HG03354 (cell line): ENCODE results near the gene ZNF675.
"Not testable (repeated sequence)": the region's sequence is repeated elsewhere in the genome, so short reads cannot be mapped to it uniquely, and the experiment has no call there.

Source experiments
- ATAC-seq: cut with Tn5 transposase; IDR thresholded peaks from one replicate; pipeline ENCODE4 v1.9.1; 2021; ENCODE audit warnings: mild to moderate bottlenecking; ENCODE audit not compliant: unreplicated experiment, poor library complexity, severe bottlenecking

Gene ZNF675

GRCh38 chr19:23686621-23687423, at the start of gene ZNF675:
ZNF675 (minus strand) TSS chr19:23687212; CDS start chr19:23687033, 179 bp downstream.
- ATAC-seq: peak; percentile 98

GRCh38 chr19:23730729-23731465, 43.9 kb upstream of the ZNF675 start:
- ATAC-seq: not testable (repeated sequence)

- not testable (repeated sequence) for ATAC-seq
Measured at GRCh38 chr19:23724161-23724560, 37.1 kb upstream of the ZNF675 start.

- ATAC-seq: no peak
Measured at GRCh38 chr19:23718802-23719201, 31.8 kb upstream of the ZNF675 start.

DNA sequence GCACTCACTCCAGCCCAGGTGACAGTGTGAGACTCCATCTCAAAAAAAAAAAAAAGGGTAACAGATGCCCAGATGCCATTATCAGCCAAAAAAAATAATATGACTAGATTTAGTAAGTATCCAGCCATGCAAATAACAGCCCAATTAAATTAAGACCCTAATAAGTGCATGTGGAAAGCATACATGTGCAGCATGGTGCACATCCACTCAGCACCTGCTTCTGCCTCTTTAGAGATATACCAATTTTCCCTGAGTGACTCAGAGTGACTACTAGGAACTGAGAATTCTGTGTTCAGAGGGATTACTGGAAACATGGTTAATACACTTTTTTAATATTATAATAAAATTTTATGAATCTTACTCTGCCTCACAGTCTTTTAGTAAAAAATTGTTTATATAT, 29.8 kb upstream of the ZNF675 start:
- ATAC-seq: no peak

DNA sequence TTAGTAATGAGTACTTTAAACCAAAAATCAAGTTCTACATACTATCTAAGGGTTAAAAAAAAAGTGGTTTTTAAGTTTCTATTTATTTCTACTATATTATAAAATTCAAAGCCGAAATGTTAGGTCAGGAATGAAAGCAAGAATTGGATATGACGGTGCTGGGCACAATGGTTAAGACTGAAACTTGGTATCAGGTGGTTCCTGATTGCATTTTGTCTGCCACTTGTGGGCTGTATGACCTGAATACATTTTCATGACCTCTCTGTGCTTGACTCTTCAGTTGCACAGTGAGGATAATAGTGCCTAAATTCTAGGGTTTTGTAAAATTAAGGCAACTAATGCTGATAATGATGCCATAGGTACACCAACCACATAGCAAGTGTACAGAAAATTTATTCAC, 22.3 kb upstream of the ZNF675 start:
- no peak for ATAC-seq

DNA sequence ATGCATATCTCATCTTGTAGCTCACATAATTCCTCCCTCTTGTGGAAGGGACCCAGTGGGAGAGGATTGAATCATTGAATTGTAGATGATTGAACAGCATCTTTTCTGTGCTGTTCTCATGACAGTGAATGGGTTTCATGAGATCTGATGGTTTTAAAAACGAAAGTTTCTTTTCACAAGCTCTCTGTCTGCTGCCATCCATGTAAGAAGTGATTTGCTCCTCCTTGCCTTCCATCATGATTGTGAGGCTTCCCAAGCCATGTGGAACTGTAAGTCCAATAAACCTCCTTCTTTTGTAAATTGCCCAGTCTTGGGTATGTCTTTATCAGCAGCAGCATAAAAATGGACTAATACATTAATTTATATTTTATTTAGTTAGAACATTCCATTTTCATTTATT, 19.6 kb upstream of the ZNF675 start:
- no peak for ATAC-seq

- ATAC-seq: no peak
Measured at GRCh38 chr19:23699521-23699860, 12.5 kb upstream of the ZNF675 start.

DNA sequence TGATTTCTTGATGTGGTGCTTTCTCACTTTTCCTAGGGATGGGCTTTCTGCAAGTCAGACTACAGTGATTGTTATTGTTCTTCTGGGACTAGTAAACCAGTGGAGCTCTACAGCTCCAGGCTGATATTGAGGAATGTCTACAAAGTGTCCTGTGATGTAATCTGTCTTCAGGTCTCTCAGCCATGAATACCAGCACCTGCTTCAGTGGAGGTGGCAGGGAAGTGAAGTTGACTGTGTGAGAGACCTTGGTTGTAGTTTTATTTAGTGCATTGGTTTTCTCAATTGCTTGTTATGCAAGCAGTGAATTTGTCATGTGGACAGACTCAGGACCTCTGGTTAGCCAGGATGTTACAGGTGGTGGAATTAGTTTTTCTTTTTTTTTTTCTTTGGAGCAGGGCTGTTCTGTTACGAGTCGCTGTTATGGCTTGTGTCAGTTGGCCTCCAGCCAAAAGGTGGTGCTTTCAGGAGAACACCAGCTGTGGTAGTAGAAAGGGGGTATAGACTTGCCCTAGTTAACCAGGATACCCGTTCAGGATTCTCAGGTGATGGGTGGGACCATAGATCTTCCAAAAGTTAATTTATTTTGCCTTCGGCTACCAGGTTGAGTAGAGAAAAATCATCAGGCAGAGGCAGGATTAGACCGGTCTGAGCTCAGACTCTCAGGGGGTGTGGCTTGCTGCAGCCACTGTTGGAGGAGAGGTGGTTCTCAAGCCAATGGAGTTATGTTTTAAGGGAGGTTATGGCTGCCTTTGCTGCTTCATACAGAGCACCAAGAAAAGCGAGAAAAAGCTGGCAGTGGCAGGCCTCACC, 11.9 kb upstream of the ZNF675 start:
- ATAC-seq: no peak

GRCh38 chr19:23692937-23693336, 5.9 kb upstream of the ZNF675 start:
- not testable (repeated sequence) for ATAC-seq

DNA sequence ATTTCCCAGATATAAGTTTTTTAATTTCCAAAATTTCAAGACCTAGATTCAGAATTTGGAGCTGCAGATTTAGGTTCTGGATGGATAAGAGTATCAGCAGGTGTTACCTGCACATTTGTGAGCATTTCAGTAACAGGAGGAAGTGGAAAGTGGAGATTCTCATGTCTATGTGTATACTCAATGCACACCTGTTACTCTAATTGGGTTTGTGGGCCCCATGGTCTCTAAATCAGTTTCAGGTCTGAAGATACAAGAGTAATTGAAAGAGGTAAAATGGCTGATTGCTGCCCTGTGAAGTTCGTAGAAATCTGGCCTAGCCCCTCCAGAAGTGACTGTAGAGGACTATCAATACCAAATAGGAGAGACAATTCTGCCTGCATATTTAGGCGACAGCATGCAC, 13.9 kb downstream of the ZNF675 start:
- no peak for ATAC-seq

- not testable (repeated sequence) for ATAC-seq
Measured at GRCh38 chr19:23668606-23669005, 18.4 kb downstream of the ZNF675 start.

DNA sequence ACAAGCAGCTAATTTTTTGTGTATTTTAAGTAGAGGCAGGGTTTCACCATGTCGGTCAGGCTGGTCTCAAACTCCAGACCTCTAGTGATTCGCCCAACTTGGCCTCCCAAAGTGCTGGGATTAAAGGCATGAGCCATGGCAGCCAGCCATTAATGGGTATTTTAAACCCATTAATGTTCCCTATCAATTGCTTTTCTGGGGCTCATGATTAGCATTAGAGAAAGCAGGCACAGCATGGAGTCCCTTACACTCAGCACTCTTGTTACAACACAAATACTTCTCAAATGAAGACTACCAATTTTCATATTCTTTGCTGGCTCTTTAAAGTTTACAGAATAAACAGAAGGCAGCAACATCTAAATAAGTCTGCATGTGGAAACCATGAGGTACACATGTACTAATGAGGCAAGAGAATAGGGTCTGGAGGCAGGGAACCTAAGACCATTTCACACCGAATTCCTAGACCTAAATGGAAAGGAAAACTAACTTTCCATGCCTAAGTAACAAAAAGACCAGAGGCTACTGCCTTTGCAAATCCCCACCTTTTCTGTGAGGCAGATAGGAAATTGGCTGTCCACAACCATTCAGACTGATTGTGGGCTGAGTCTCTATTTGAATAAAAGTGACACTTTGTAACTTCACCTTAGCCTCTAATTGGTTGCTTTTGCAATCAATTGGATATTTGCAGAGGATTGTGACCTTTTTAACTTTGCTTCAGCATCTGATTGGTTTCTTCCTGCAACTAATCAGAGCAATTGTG, 21.2 kb downstream of the ZNF675 start:
- ATAC-seq: no peak

DNA sequence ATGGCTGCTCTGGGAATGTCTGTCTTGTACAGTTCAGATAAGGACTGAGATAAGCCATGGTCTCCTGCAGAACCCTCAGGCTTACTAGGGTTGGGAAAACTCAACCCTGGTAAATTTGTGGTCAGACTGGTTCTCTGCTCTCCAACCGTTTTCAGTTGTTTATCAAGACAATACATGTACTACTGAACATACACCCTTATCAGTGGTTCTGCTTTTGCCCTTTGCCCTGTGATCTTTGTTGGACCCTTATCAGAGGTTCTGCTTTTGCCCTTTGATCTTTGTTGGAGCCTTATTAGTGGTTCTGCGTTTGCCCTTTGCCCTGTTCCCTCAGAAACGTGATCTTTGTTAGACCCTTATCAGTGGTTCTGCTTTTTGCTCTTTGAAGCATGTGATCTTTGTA, 37.2 kb downstream of the ZNF675 start:
- ATAC-seq: not testable (repeated sequence)
